ENCODE measurements around the gene UBXN1.
"Not testable (repeated sequence)": the region's sequence is repeated elsewhere in the genome, so short reads cannot be mapped to it uniquely, and the experiment has no call there.

The UBXN1 gene

GRCh38 chr11:62673196-62673525 is 5.7 kb downstream of the UBXN1 start:
- DNase-seq: no peak

- peak in 57 of 58 donors; percentile 37 to 89 (median 77) for DNase-seq
Measured at GRCh38 chr11:62671608-62672389, 7.1 kb downstream of the UBXN1 start, which contains the start of the genes LBHD1 and UQCC3. TSS of gene LBHD1 (minus strand) at chr11:62672267. CDS start at chr11:62670031, 2,236 bp downstream. TSS of gene UQCC3 (plus strand) at chr11:62671673. CDS start at chr11:62671746, 73 bp downstream.

GRCh38 chr11:62671236-62671607 is 7.7 kb downstream of the UBXN1 start:
- no peak for DNase-seq

- DNase-seq: no peak
Measured at GRCh38 chr11:62669420-62670161, 9.3 kb downstream of the UBXN1 start.

- no peak for DNase-seq
Measured at GRCh38 chr11:62667460-62667859, 11.4 kb downstream of the UBXN1 start.

GRCh38 chr11:62666259-62666926 is 12.5 kb downstream of the UBXN1 start:
- peak in 1 of 58 donors; percentile 16 for DNase-seq

- peak in 29 of 58 donors; percentile 33 to 80 (median 58) for DNase-seq
Measured at GRCh38 chr11:62665599-62666258, 13.1 kb downstream of the UBXN1 start.

- DNase-seq: peak; percentile 59 to 97 (median 94)
Measured at GRCh38 chr11:62665075-62665598, 13.7 kb downstream of the UBXN1 start, which contains the start of the genes C11orf98 and CSKMT. TSS of gene C11orf98 (minus strand) at chr11:62665210. CDS start at chr11:62665169, 41 bp downstream. TSS of gene CSKMT (plus strand) at chr11:62665312. CDS start at chr11:62665880, 568 bp downstream.

GRCh38 chr11:62664405-62665074 is 14.3 kb downstream of the UBXN1 start:
- DNase-seq: peak in 17 of 58 donors; percentile 48 to 72 (median 62)

- DNase-seq: no peak
Measured at GRCh38 chr11:62656796-62657429, 22.0 kb downstream of the UBXN1 start.

- no peak for DNase-seq
Measured at GRCh38 chr11:62654297-62654696, 24.6 kb downstream of the UBXN1 start.

GRCh38 chr11:62652161-62653006 is 26.5 kb downstream of the UBXN1 start:
- no peak for DNase-seq

GRCh38 chr11:62650283-62650682 is 28.6 kb downstream of the UBXN1 start:
- DNase-seq: not testable (repeated sequence)

- no peak for DNase-seq
Measured at GRCh38 chr11:62649486-62649885, 29.4 kb downstream of the UBXN1 start.

GRCh38 chr11:62648967-62649364 is 29.9 kb downstream of the UBXN1 start:
- DNase-seq: no peak

GRCh38 chr11:62648185-62648966 is 30.5 kb downstream of the UBXN1 start:
- DNase-seq: no peak

GRCh38 chr11:62647609-62648005 is 31.3 kb downstream of the UBXN1 start:
- no peak for DNase-seq
